GM13977 (cell line): Measurements from ENCODE around the gene CAMTA1.

Experiments
- DNase-seq: peaks from one replicate; pipeline ENCODE4 v3.0.0; 2012; ENCODE audit warnings: low spot score
- in situ Hi-C: fragments of 300-500 bp; cut with MboI; formaldehyde crosslinking; loops from one replicate; pipeline ENCODE4 v1.12.0; 2022; ENCODE audit warnings: low sequenced_read_pairs, low pct_unique_long_range_greater_than_20kb, mixed read lengths, inconsistent platforms; ENCODE audit not compliant: unreplicated experiment
- TF ChIP-seq, protein P1 (sequence below): IDR thresholded peaks from 2 replicates; pipeline ENCODE4 v1.5.1; 2012; ENCODE audit warnings: mild to moderate bottlenecking, control low read depth; ENCODE audit not compliant: insufficient read depth; ENCODE audit errors: extremely low read depth, missing control alignments

The CAMTA1 gene

DNA sequence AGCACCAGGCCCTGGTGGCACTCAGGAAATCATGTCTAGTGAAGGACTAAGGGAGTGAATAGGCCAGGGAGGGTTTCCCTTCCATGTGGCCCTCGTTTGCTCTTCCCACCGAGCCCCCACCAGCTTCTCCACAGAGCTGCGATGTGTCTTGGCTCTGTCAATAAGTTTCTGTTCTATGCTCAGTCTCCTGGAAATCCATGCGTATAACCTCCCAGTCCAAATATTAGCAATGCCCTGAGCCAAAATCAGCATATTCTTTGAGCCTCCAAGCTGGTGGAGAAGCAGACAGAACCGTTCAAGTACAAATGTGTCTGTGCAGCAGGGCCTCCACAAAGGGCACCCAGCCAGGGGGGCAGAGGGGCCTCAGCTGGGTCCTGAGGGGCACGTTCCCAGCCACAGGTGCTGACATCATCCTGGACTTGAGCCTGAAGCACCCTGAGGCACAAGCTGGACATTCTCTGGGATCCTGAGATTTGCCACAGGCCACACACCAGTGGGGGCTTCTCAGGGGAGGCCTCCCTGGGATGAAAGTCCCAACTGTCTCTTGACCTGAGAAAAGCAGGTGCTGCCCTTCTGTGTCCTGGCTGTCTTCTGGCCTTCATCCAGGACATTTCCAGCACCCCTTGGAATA, 635.3 kb downstream of the CAMTA1 start:
- in situ Hi-C loops, result no loop called here
- TF ChIP-seq, protein P1, sequence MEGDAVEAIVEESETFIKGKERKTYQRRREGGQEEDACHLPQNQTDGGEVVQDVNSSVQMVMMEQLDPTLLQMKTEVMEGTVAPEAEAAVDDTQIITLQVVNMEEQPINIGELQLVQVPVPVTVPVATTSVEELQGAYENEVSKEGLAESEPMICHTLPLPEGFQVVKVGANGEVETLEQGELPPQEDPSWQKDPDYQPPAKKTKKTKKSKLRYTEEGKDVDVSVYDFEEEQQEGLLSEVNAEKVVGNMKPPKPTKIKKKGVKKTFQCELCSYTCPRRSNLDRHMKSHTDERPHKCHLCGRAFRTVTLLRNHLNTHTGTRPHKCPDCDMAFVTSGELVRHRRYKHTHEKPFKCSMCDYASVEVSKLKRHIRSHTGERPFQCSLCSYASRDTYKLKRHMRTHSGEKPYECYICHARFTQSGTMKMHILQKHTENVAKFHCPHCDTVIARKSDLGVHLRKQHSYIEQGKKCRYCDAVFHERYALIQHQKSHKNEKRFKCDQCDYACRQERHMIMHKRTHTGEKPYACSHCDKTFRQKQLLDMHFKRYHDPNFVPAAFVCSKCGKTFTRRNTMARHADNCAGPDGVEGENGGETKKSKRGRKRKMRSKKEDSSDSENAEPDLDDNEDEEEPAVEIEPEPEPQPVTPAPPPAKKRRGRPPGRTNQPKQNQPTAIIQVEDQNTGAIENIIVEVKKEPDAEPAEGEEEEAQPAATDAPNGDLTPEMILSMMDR, result no peak
- DNase-seq, result no peak

DNA sequence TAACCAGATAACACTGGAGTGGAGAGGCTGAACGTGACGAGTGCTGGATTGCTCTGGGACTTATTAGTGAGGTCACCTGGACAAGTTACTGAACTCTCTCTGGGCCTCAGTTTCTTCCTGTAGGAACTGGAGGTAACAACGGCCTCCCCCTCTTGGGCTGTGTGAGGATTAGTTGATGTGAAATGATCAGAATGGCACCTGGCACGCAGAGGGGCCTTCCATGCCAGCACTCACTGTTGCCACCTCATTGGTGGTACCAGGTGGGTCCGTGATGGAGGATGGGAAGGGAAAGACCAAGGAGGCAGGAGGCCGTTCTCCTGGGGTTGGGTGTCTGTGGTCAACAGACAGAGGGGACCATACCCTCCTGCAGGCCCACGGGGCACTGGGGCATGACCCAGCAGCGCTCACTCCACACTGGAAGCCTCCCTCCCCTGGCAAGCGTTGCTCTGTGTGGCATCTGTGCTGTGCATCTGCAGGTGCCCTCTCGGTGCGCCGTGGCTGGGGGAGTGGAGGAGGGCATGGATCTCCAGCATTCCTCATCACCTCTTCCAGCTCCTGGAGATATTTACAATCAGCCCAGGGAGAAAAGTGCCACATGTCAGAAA, 636.3 kb downstream of the CAMTA1 start:
- DNase-seq, result no peak
- in situ Hi-C loops, result no loop called here
- TF ChIP-seq, protein P1, result no peak

DNA sequence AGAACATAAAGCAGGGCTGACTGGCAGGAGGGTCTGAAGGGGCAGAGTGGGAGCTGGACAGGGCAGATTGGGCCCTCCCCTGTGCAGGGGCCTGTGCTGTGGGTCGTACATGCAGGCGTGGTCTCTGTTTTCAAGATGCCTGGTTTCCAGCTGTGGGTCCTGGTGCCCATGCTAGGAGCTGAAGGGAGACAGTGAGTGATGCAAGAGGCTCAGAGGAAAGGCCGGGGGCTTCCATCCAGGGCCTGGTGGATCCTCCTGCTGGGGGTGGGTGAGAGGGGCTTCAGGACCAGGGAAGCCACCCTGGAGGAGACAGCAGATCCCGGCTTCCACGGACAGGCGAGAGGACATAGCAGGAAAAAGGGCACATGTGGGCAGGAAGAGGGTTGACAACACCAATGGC, 636.8 kb downstream of the CAMTA1 start:
- in situ Hi-C loops, result no loop called here
- TF ChIP-seq, protein P1, result no peak

DNA sequence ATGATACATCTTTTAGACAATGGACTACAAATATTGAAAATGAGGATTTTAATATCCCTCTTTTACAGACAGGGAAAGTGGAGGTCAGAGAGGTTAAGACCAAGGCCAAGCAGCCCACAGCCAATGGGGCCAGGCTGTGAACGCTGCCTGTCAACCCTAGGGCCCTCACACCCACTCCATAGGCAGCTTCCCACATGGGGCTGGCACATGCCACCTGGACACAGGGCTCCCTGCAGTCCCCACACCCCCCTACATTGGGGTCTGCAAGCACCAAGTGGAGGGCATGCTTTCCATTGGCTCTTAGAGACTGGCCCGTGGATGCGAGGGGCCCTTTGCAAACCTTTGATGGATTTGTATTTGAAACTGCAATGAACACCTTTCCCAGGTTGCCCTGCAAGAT, 637.3 kb downstream of the CAMTA1 start:
- in situ Hi-C loops, result no loop called here
- no peak for DNase-seq
- TF ChIP-seq, protein P1, result no peak

More for the DNA sequence above, 636.8 kb downstream of the CAMTA1 start:
- DNase-seq, result no peak

DNA sequence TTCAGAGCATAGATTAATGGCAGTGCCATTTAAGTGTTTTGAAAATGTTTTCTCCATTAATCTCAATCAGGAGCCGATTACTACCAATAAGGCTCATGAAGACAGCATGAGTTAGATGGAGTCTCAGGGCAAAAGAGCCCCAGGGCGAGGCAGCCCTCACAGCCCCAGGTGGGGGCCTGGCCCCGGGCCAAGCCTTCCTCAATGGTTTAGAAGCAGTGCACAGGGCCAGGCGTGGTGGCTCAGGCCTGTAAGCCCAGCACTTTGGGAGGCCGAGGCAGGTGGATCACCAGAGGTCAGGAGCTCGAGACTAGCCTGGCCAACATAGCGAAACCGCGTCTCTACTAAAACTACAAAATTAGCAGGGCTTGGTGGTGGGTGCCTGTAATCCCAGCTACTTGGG, 637.7 kb downstream of the CAMTA1 start:
- in situ Hi-C loops, result no loop called here
- DNase-seq, result no peak
- TF ChIP-seq, protein P1, result no peak

DNA sequence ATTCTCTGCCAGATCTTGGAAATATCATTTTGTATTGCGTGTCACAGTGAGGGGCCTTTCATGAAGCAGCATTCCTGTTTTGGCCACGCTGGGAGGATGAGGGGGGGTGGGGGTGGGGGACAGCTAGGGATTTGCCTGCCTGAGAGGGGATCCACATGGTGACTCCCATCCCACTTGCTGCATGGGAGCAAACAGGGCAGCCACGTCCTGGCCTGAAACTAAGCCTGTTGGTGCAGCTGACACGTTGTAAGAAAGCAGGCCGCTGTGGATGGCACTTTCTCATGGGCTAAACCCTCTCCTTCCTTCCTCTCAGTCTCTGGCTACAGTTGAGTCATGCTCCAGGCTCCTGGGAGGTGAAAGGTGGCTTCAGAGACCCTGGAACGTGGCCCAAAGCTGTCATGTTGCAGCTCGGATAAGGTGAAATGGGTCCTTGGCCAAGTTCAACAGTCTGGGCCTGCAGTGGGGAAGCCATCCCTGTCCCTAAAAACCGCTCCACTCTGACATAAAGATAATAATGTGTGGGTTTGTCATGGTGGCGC, 639.2 kb downstream of the CAMTA1 start:
- DNase-seq, result no peak

More for the DNA sequence above, 639.2 kb downstream of the CAMTA1 start:
- in situ Hi-C loops, result no loop called here
- TF ChIP-seq, protein P1, result no peak
